Limb (tissue), 2 donors: ENCODE data around the gene NPHS1.
"Not testable (repeated sequence)": the region's sequence is repeated elsewhere in the genome, so short reads cannot be mapped to it uniquely, and the experiment has no call there.

Experiments
- DNase-seq, 2 donors: peaks; one replicate each; pipeline ENCODE4 v3.0.0-alpha.2; 2016; ENCODE audit errors: extremely low spot score in 2 of 2

NPHS1 gene

GRCh38 chr19:35874392-35874930, 22.2 kb upstream of the NPHS1 start:
- no peak for DNase-seq

- no peak for DNase-seq
Measured at GRCh38 chr19:35872180-35872579, 19.9 kb upstream of the NPHS1 start.

- DNase-seq = no peak
Measured at GRCh38 chr19:35871611-35872010, 19.3 kb upstream of the NPHS1 start.

GRCh38 chr19:35870798-35871197, 18.5 kb upstream of the NPHS1 start:
- DNase-seq = no peak

- DNase-seq = not testable (repeated sequence)
Measured at GRCh38 chr19:35870124-35870736, 17.9 kb upstream of the NPHS1 start.

- DNase-seq = peak in 1 of 2 donors; percentile 90
Measured at GRCh38 chr19:35869327-35870123, 17.2 kb upstream of the NPHS1 start.

- no peak for DNase-seq
Measured at GRCh38 chr19:35868823-35869326, 16.6 kb upstream of the NPHS1 start.

- DNase-seq = peak; percentile 32 to 85
Measured at GRCh38 chr19:35868172-35868822, 16.0 kb upstream of the NPHS1 start, which contains the start of gene APLP1. Gene APLP1 (plus strand): TSS chr19:35868574. CDS start chr19:35868637, 63 bp downstream.

- no peak for DNase-seq
Measured at GRCh38 chr19:35863018-35863417, 10.7 kb upstream of the NPHS1 start.

- DNase-seq = no peak
Measured at GRCh38 chr19:35862528-35862927, 10.2 kb upstream of the NPHS1 start.

GRCh38 chr19:35861640-35862160, 9.4 kb upstream of the NPHS1 start:
- no peak for DNase-seq

GRCh38 chr19:35860818-35861639, 8.7 kb upstream of the NPHS1 start:
- DNase-seq = no peak

- DNase-seq = no peak
Measured at GRCh38 chr19:35860436-35860817, 8.1 kb upstream of the NPHS1 start.

- DNase-seq = no peak
Measured at GRCh38 chr19:35859414-35859813, 7.1 kb upstream of the NPHS1 start.

GRCh38 chr19:35858311-35858710, 6.0 kb upstream of the NPHS1 start:
- no peak for DNase-seq

GRCh38 chr19:35856546-35857149, 4.3 kb upstream of the NPHS1 start, which contains the start of gene KIRREL2:
Gene KIRREL2 (plus strand): TSS chr19:35856911. CDS start chr19:35857120, 209 bp downstream.
- peak in 1 of 2 donors; percentile 78 for DNase-seq

- DNase-seq = no peak
Measured at GRCh38 chr19:35853038-35853756, 893 bp upstream of the NPHS1 start.

GRCh38 chr19:35851213-35852028, 883 bp downstream of the NPHS1 start:
- DNase-seq = no peak
